SK-N-SH treated with all-trans-retinoic acid at 6 μM for 48 hours (cell line): ENCODE data around the gene ACP1.

ENCODE experiments used
- ATAC-seq: fragments of 200-7000 bp; cut with Tn5 transposase; 3 replicates; pipeline ENCODE4 v1.9.1; 2020; ENCODE audit warnings: mild to moderate bottlenecking, moderate library complexity
- ARNTL ChIP-seq: fragments of 450-650 bp; formaldehyde crosslinking; IDR thresholded peaks from 2 replicates; pipeline ENCODE4 v1.5.0; 2020; ENCODE audit warnings: low read depth, mild to moderate bottlenecking, moderate library complexity, borderline replicate concordance
- BACH2 ChIP-seq: fragments of 250-450 bp; sonication (Bioruptor Pico); IDR thresholded peaks from 2 replicates; pipeline ENCODE4 v1.9.0; 2021; ENCODE audit warnings: mild to moderate bottlenecking, borderline replicate concordance
- CSDC2 ChIP-seq: fragments of 250-450 bp; sonication (Bioruptor Pico); IDR thresholded peaks from 2 replicates; pipeline ENCODE4 v1.5.0; 2020; ENCODE audit warnings: mild to moderate bottlenecking, moderate library complexity
- ESRRG ChIP-seq: fragments of 250-450 bp; sonication (Bioruptor Pico); IDR thresholded peaks from 2 replicates; pipeline ENCODE4 v1.6.1; 2021; ENCODE audit warnings: mild to moderate bottlenecking
- GLIS3 ChIP-seq: fragments of 250-450 bp; sonication (Bioruptor Pico); IDR thresholded peaks from 2 replicates; pipeline ENCODE4 v1.5.0; 2020; ENCODE audit warnings: mild to moderate bottlenecking, moderate library complexity
- ISL1 ChIP-seq: fragments of 250-450 bp; sonication (Bioruptor Pico); IDR thresholded peaks from 2 replicates; pipeline ENCODE4 v2.1.2; 2022; ENCODE audit warnings: mild to moderate bottlenecking, moderate library complexity
- OSR1 ChIP-seq: fragments of 250-450 bp; sonication (Bioruptor Pico); IDR thresholded peaks from 2 replicates; pipeline ENCODE4 v1.8.0; 2022; ENCODE audit warnings: moderate library complexity, mild to moderate bottlenecking, inconsistent platforms
- POU6F1 ChIP-seq: fragments of 250-450 bp; sonication (Bioruptor Pico); IDR thresholded peaks from 2 replicates; pipeline ENCODE4 v1.8.0; 2021; ENCODE audit warnings: low read depth, mild to moderate bottlenecking, moderate library complexity, borderline replicate concordance
- PPARA ChIP-seq: fragments of 250-450 bp; sonication (Bioruptor Pico); IDR thresholded peaks from 2 replicates; pipeline ENCODE4 v1.5.0; 2020; ENCODE audit warnings: mild to moderate bottlenecking, borderline replicate concordance
- RARB ChIP-seq: fragments of 250-450 bp; sonication (Bioruptor Pico); IDR thresholded peaks from 2 replicates; pipeline ENCODE4 v1.8.0; 2021; ENCODE audit warnings: mild to moderate bottlenecking, moderate library complexity
- SNAI2 ChIP-seq: fragments of 250-450 bp; sonication (Bioruptor Pico); IDR thresholded peaks from 2 replicates; pipeline ENCODE4 v1.5.0; 2020; ENCODE audit warnings: mild to moderate bottlenecking, moderate library complexity
- TCF4 ChIP-seq: fragments of 250-450 bp; sonication (Bioruptor Pico); IDR thresholded peaks from 2 replicates; pipeline ENCODE4 v1.8.0; 2021; ENCODE audit warnings: mild to moderate bottlenecking, moderate library complexity, borderline replicate concordance
- TOX ChIP-seq: fragments of 250-450 bp; sonication (Bioruptor Pico); IDR thresholded peaks from 2 replicates; pipeline ENCODE4 v1.8.0; 2021; ENCODE audit warnings: mild to moderate bottlenecking, moderate library complexity, borderline replicate concordance
- ZFP3 ChIP-seq: fragments of 250-450 bp; sonication (Bioruptor Pico); IDR thresholded peaks from 2 replicates; pipeline ENCODE4 v1.5.0; 2020; ENCODE audit warnings: mild to moderate bottlenecking, moderate library complexity
- ZFP30 ChIP-seq: fragments of 450-650 bp; formaldehyde crosslinking; IDR thresholded peaks from 2 replicates; pipeline ENCODE4 v1.5.0; 2022; ENCODE audit warnings: mild to moderate bottlenecking, moderate library complexity
- ZNF565 ChIP-seq: fragments of 450-650 bp; formaldehyde crosslinking; conservative IDR thresholded peaks from 2 replicates; pipeline ENCODE4 v1.5.0; 2020; ENCODE audit warnings: low read depth, mild to moderate bottlenecking, moderate library complexity
- ZNF70 ChIP-seq: fragments of 450-650 bp; formaldehyde crosslinking; IDR thresholded peaks from 2 replicates; pipeline ENCODE4 v1.5.0; 2020; ENCODE audit warnings: mild to moderate bottlenecking, moderate library complexity
- ZNF8 ChIP-seq: fragments of 450-650 bp; formaldehyde crosslinking; IDR thresholded peaks from 2 replicates; pipeline ENCODE4 v1.5.0; 2020; ENCODE audit warnings: mild to moderate bottlenecking, moderate library complexity
- TF ChIP-seq, protein P1 (sequence below): fragments of 250-450 bp; sonication (Bioruptor Pico); IDR thresholded peaks from 2 replicates; pipeline ENCODE4 v1.8.0; 2020; ENCODE audit warnings: mild to moderate bottlenecking, moderate library complexity, borderline replicate concordance
- TF ChIP-seq, protein P2 (sequence below): fragments of 250-450 bp; sonication (Bioruptor Pico); IDR thresholded peaks from 2 replicates; pipeline ENCODE4 v1.5.1; 2020; ENCODE audit warnings: low read depth, mild to moderate bottlenecking, moderate library complexity
- TF ChIP-seq, protein P3 (sequence below): fragments of 250-450 bp; sonication (Bioruptor Pico); IDR thresholded peaks from 2 replicates; pipeline ENCODE4 v1.5.1; 2021; ENCODE audit warnings: mild to moderate bottlenecking, moderate library complexity
- TF ChIP-seq, protein P4 (sequence below): fragments of 250-450 bp; sonication (Bioruptor Pico); IDR thresholded peaks from 2 replicates; pipeline ENCODE4 v1.5.0; 2020; ENCODE audit warnings: mild to moderate bottlenecking, moderate library complexity

The ACP1 gene

GRCh38 chr2:281381-281780 lies 16.6 kb downstream of the ACP1 start:
- no peak for ATAC-seq
- TF ChIP-seq RARB (no peak), ZNF70 (CRISPR knock-in tag) (no peak), TOX (no peak), ZNF8 (no peak), ZFP30 (CRISPR knock-in tag) (no peak), POU6F1 (CRISPR knock-in tag) (no peak), CSDC2 (no peak), SNAI2 (no peak), ZNF565 (CRISPR knock-in tag) (no peak), BACH2 (CRISPR knock-in tag) (no peak), ZFP3 (CRISPR knock-in tag) (no peak), ESRRG (no peak), ISL1 (CRISPR knock-in tag) (no peak), PPARA (CRISPR knock-in tag) (no peak)
- TF ChIP-seq, protein P1, sequence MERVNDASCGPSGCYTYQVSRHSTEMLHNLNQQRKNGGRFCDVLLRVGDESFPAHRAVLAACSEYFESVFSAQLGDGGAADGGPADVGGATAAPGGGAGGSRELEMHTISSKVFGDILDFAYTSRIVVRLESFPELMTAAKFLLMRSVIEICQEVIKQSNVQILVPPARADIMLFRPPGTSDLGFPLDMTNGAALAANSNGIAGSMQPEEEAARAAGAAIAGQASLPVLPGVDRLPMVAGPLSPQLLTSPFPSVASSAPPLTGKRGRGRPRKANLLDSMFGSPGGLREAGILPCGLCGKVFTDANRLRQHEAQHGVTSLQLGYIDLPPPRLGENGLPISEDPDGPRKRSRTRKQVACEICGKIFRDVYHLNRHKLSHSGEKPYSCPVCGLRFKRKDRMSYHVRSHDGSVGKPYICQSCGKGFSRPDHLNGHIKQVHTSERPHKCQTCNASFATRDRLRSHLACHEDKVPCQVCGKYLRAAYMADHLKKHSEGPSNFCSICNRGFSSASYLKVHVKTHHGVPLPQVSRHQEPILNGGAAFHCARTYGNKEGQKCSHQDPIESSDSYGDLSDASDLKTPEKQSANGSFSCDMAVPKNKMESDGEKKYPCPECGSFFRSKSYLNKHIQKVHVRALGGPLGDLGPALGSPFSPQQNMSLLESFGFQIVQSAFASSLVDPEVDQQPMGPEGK (CRISPR knock-in tag) = no peak
- TF ChIP-seq, protein P2, sequence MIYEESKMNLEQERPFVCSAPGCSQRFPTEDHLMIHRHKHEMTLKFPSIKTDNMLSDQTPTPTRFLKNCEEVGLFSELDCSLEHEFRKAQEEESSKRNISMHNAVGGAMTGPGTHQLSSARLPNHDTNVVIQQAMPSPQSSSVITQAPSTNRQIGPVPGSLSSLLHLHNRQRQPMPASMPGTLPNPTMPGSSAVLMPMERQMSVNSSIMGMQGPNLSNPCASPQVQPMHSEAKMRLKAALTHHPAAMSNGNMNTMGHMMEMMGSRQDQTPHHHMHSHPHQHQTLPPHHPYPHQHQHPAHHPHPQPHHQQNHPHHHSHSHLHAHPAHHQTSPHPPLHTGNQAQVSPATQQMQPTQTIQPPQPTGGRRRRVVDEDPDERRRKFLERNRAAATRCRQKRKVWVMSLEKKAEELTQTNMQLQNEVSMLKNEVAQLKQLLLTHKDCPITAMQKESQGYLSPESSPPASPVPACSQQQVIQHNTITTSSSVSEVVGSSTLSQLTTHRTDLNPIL (CRISPR knock-in tag) = no peak
- TF ChIP-seq, protein P3, sequence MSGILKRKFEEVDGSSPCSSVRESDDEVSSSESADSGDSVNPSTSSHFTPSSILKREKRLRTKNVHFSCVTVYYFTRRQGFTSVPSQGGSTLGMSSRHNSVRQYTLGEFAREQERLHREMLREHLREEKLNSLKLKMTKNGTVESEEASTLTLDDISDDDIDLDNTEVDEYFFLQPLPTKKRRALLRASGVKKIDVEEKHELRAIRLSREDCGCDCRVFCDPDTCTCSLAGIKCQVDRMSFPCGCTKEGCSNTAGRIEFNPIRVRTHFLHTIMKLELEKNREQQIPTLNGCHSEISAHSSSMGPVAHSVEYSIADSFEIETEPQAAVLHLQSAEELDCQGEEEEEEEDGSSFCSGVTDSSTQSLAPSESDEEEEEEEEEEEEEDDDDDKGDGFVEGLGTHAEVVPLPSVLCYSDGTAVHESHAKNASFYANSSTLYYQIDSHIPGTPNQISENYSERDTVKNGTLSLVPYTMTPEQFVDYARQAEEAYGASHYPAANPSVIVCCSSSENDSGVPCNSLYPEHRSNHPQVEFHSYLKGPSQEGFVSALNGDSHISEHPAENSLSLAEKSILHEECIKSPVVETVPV (CRISPR knock-in tag) = no peak

DNA sequence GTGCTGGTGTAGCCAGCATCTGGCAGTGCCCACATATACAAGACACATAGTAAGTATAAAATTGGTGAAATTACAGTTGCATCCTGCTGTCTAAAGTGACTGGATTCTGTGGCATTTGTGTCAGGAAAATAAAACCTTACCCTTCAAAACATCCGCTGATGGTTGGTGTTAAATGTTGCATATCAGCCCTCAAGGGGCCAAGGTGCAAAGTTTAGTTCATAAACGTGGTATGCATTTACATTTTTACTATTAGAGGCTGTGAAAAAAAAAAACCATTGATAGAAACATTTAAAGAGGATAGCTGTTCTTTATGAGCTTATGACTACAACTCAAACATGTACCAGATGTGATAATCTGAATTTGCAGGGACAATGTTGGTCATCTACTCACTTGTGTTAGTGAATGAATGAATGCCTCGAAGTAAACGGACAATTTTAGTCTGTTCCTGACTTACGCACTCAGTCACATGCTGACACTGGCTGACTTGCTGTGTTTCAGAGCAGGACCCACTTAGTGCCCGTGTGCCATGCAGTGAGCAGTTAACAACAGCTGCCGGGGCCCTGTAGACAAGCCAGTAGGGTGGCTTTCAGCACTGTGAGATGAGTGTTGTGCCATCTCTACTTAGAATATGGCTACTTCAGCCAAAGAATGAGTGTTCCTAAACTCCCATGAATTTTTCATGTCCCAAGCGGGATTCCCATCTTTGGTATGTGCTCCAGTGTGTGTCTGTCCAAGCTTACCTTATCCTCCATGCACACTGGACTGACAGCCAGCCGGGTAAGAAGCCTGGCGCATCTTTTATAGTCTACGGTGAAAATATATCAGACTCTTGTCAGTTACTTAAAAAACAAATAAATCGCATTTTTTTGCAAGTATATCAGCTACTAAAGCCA lies 17.9 kb downstream of the ACP1 start:
- ATAC-seq = no peak
- TF ChIP-seq PPARA (CRISPR knock-in tag) = no peak
- no peak for TF ChIP-seq TCF4
- no peak for TF ChIP-seq ARNTL (CRISPR knock-in tag)
- no peak for TF ChIP-seq ZNF70 (CRISPR knock-in tag)
- TF ChIP-seq BACH2 (CRISPR knock-in tag) = no peak
- TF ChIP-seq, protein P2 (CRISPR knock-in tag) = no peak
- TF ChIP-seq ZFP30 (CRISPR knock-in tag) = no peak
- TF ChIP-seq OSR1 (CRISPR knock-in tag) = no peak
- no peak for TF ChIP-seq ESRRG
- TF ChIP-seq GLIS3 = no peak
- no peak for TF ChIP-seq POU6F1 (CRISPR knock-in tag)
- TF ChIP-seq ISL1 (CRISPR knock-in tag) = no peak
- TF ChIP-seq ZFP3 (CRISPR knock-in tag) = no peak
- no peak for TF ChIP-seq CSDC2
- TF ChIP-seq ZNF8 = no peak
- TF ChIP-seq, protein P1 (CRISPR knock-in tag) = no peak
- TF ChIP-seq SNAI2 = no peak
- TF ChIP-seq ZNF565 (CRISPR knock-in tag) = no peak
- TF ChIP-seq, protein P4, sequence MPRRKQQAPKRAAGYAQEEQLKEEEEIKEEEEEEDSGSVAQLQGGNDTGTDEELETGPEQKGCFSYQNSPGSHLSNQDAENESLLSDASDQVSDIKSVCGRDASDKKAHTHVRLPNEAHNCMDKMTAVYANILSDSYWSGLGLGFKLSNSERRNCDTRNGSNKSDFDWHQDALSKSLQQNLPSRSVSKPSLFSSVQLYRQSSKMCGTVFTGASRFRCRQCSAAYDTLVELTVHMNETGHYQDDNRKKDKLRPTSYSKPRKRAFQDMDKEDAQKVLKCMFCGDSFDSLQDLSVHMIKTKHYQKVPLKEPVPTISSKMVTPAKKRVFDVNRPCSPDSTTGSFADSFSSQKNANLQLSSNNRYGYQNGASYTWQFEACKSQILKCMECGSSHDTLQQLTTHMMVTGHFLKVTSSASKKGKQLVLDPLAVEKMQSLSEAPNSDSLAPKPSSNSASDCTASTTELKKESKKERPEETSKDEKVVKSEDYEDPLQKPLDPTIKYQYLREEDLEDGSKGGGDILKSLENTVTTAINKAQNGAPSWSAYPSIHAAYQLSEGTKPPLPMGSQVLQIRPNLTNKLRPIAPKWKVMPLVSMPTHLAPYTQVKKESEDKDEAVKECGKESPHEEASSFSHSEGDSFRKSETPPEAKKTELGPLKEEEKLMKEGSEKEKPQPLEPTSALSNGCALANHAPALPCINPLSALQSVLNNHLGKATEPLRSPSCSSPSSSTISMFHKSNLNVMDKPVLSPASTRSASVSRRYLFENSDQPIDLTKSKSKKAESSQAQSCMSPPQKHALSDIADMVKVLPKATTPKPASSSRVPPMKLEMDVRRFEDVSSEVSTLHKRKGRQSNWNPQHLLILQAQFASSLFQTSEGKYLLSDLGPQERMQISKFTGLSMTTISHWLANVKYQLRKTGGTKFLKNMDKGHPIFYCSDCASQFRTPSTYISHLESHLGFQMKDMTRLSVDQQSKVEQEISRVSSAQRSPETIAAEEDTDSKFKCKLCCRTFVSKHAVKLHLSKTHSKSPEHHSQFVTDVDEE (CRISPR knock-in tag) = no peak
- TF ChIP-seq TOX = no peak
